H9 (cell line): ENCODE results near the gene FGF11. TPM values are rescaled to one million over a fixed set of nuclear protein-coding genes. Genes with fewer than 3 reads are reported as not detected.

Experiments used
- DNase-seq: peaks from one replicate; pipeline ENCODE4 v3.0.0-alpha.2; 2017
- H2AFZ ChIP-seq: one replicate; pipeline ENCODE4 v1.6.1; 2013; ENCODE audit warnings: mild to moderate bottlenecking, low read length, control low read depth, moderate library complexity
- H2AK5ac ChIP-seq: 2 replicates; pipeline ENCODE4 v1.6.1; 2013; ENCODE audit warnings: low read length, control low read depth, mixed read lengths; ENCODE audit not compliant: insufficient read length
- H2BK120ac ChIP-seq: one replicate; pipeline ENCODE4 v1.6.1; 2013; ENCODE audit warnings: low read depth, mild to moderate bottlenecking, low read length, control low read depth, inconsistent platforms; ENCODE audit not compliant: poor library complexity, severe bottlenecking
- H2BK12ac ChIP-seq: 2 replicates; pipeline ENCODE4 v1.6.1; 2013; ENCODE audit warnings: low read length, control low read depth, mixed read lengths, low read depth; ENCODE audit not compliant: insufficient read length
- H2BK15ac ChIP-seq: 2 replicates; pipeline ENCODE4 v1.6.1; 2013; ENCODE audit warnings: low read depth, low read length, control low read depth
- H2BK20ac ChIP-seq: one replicate; pipeline ENCODE4 v1.6.1; 2013; ENCODE audit warnings: low read depth, mild to moderate bottlenecking, low read length, control low read depth, inconsistent platforms; ENCODE audit not compliant: poor library complexity, severe bottlenecking
- H2BK5ac ChIP-seq: 2 replicates; pipeline ENCODE4 v1.6.1; 2013; ENCODE audit warnings: low read length, control low read depth, mixed read lengths; ENCODE audit not compliant: insufficient read length
- H3K14ac ChIP-seq: 2 replicates; pipeline ENCODE4 v1.6.1; 2013; ENCODE audit warnings: low read length, control low read depth; ENCODE audit not compliant: insufficient read depth
- H3K18ac ChIP-seq: 2 replicates; pipeline ENCODE4 v1.6.1; 2013; ENCODE audit warnings: low read depth, mild to moderate bottlenecking, mixed read lengths, low read length, control low read depth; ENCODE audit not compliant: insufficient read length
- H3K23ac ChIP-seq: 2 replicates; pipeline ENCODE4 v1.6.1; 2013; ENCODE audit warnings: low read length, control low read depth, mixed read lengths, low read depth; ENCODE audit not compliant: insufficient read length
- H3K23me2 ChIP-seq: 2 replicates; pipeline ENCODE4 v1.6.1; 2013; ENCODE audit warnings: low read depth, mild to moderate bottlenecking, mixed read lengths, low read length, control low read depth; ENCODE audit not compliant: insufficient read length, poor library complexity, severe bottlenecking
- H3K27ac ChIP-seq: 2 replicates; pipeline ENCODE4 v1.5.1; 2013; ENCODE audit warnings: low read length, control low read depth, mixed read lengths, low read depth; ENCODE audit not compliant: insufficient read length
- H3K27me3 ChIP-seq: 2 replicates; pipeline ENCODE4 v1.6.1; 2013; ENCODE audit warnings: low read length, control low read depth, inconsistent platforms; ENCODE audit not compliant: insufficient read depth
- H3K4ac ChIP-seq: 2 replicates; pipeline ENCODE4 v1.6.1; 2013; ENCODE audit warnings: low read depth, mild to moderate bottlenecking, control low read depth, inconsistent platforms, low read length, moderate library complexity
- H3K4me1 ChIP-seq: 2 replicates; pipeline ENCODE4 v1.6.1; 2013; ENCODE audit warnings: low read length, control low read depth, inconsistent platforms; ENCODE audit not compliant: insufficient read depth
- H3K4me2 ChIP-seq: 2 replicates; pipeline ENCODE4 v1.6.1; 2013; ENCODE audit warnings: low read length, control low read depth, mixed read lengths; ENCODE audit not compliant: insufficient read length, insufficient read depth
- H3K56ac ChIP-seq: 2 replicates; pipeline ENCODE4 v1.6.1; 2013; ENCODE audit warnings: low read depth, mild to moderate bottlenecking, mixed read lengths, low read length, control low read depth; ENCODE audit not compliant: insufficient read length
- H3K79me1 ChIP-seq: 2 replicates; pipeline ENCODE4 v1.6.1; 2013; ENCODE audit warnings: low read depth, mild to moderate bottlenecking, moderate library complexity, low read length, control low read depth, inconsistent platforms; ENCODE audit not compliant: insufficient read depth, poor library complexity, severe bottlenecking
- H3K79me2 ChIP-seq: 2 replicates; pipeline ENCODE4 v1.6.1; 2013; ENCODE audit warnings: low read length, control low read depth, inconsistent platforms; ENCODE audit not compliant: insufficient read depth
- H3K9ac ChIP-seq: 2 replicates; pipeline ENCODE4 v1.6.1; 2013; ENCODE audit warnings: low read length, control low read depth, mixed read lengths; ENCODE audit not compliant: insufficient read length; ENCODE audit errors: extremely low read depth
- H3K9me3 ChIP-seq: one replicate; pipeline ENCODE4 v1.6.1; 2013; ENCODE audit warnings: low read depth, low read length, inconsistent platforms; ENCODE audit not compliant: control insufficient read depth
- H3T11ph ChIP-seq: one replicate; pipeline ENCODE4 v1.6.1; 2013; ENCODE audit warnings: mild to moderate bottlenecking, low read length, control low read depth, inconsistent platforms
- H4K20me1 ChIP-seq: one replicate; pipeline ENCODE4 v1.6.1; 2013; ENCODE audit not compliant: control insufficient read depth, insufficient read length, insufficient read depth
- H4K5ac ChIP-seq: 2 replicates; pipeline ENCODE4 v1.6.1; 2013; ENCODE audit warnings: low read depth, mild to moderate bottlenecking, mixed read lengths, low read length, control low read depth; ENCODE audit not compliant: insufficient read length
- H4K8ac ChIP-seq: replicated peaks from 2 replicates; pipeline ENCODE4 v1.6.1; 2013; ENCODE audit warnings: low read length, control low read depth, mixed read lengths, low read depth; ENCODE audit not compliant: insufficient read length
- H4K91ac ChIP-seq: 2 replicates; pipeline ENCODE4 v1.6.1; 2013; ENCODE audit warnings: low read depth, mild to moderate bottlenecking, moderate library complexity, mixed read lengths, low read length, control low read depth; ENCODE audit not compliant: insufficient read length
- H3K27ac Mint-ChIP-seq, 3 experiments: 2 replicates in 2 of 3; 3 replicates in 1 of 3; pipeline ENCODE4 v1.8.0; 2020 to 2021; ENCODE audit warnings: mixed read lengths in 3 of 3, mild to moderate bottlenecking in 1 of 3, moderate library complexity in 1 of 3
- H3K27me3 Mint-ChIP-seq: 2 replicates; pipeline ENCODE4 v1.8.0; 2021; ENCODE audit warnings: low read depth, mild to moderate bottlenecking, moderate library complexity, mixed read lengths
- H3K36me3 Mint-ChIP-seq, 3 experiments: 2 replicates in 2 of 3; 3 replicates in 1 of 3; pipeline ENCODE4 v1.8.0; 2020 to 2021; ENCODE audit warnings: low read depth in 3 of 3, mixed read lengths in 3 of 3; ENCODE audit not compliant: insufficient read depth in 1 of 3
- H3K4me1 Mint-ChIP-seq, 2 experiments: 2 replicates each; pipeline ENCODE4 v1.8.0; 2020; ENCODE audit warnings: mixed read lengths in 2 of 2
- H3K4me3 Mint-ChIP-seq, 2 experiments: 2 replicates in 1 of 2; 3 replicates in 1 of 2; pipeline ENCODE4 v1.8.0; 2020 to 2021; ENCODE audit warnings: mild to moderate bottlenecking in 2 of 2, mixed read lengths in 2 of 2, moderate library complexity in 1 of 2
- H3K9me3 Mint-ChIP-seq, 2 experiments: 2 replicates in 1 of 2; 3 replicates in 1 of 2; pipeline ENCODE4 v1.8.0; 2020; ENCODE audit warnings: mild to moderate bottlenecking in 2 of 2, mixed read lengths in 2 of 2, moderate library complexity in 1 of 2
- WGBS: extraction: QIAGEN DNeasy Blood & Tissue Kit; methylation state at CpG from one replicate; pipeline ENCODE4 v1.1.7; 2013; ENCODE audit warnings: missing lambda C conversion rate, low lambda C conversion rate, mixed read lengths; ENCODE audit not compliant: insufficient read length; ENCODE audit errors: extremely low coverage; 5-methylcytosine and 5-hydroxymethylcytosine counted together
- total RNA-seq: library from RNA; stranded (reverse); gene quantifications from 2 replicates; pipeline ENCODE4 v1.2.1, GENCODE V29; 2021
- TF ChIP-seq, protein P1 (sequence below): fragments of 200-600 bp; sonication (generic); conservative IDR thresholded peaks from 3 replicates; pipeline ENCODE4 v1.8.0; 2021; ENCODE audit warnings: antibody characterized with exemption, mild to moderate bottlenecking

The FGF11 gene
- total RNA-seq, 1 experiment from 2014 or later, result 15.2 TPM

DNA sequence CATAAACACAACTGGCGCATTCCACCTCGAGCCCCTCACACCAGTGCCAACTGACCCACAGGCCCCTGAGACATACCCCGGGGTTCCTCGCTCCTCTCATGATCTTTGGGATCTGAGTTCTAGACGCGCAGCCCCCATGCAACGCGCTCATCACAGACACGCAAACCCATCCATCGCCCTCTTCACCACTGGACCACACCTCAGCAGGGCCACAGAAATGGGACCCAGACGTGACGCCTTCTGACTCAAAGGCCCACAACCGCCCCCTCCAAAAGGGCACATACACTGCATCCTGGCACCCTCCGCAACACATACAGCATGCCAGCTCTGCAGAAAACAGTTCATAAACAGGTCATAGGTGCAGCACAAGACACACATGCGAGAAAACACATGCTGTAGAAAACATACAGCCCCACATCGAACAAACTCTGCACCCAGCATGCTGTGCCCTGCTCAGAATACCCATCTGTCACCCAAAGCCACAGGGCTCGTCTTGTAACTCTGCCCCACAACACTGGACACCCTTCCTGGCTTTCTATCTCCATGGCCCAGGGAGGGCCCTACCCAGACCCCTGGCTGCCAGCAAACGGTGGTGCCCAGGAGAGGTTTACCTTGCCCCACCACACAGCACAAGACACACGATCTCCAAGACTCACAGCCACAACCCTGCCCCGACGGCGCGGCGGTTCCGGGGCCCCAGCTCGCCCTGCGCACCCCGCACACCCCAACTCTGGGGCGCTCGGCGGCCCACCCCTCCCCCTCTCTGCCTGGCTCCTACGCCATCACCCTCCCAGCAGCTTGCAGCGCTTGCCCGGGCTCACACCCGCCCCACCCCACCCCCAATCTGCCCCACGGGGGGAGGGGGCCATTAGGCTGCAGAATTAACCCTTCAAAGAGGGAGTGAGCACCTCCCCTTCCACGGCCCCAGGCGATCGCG lies 39.2 kb downstream of the FGF11 start:
- Mint-ChIP-seq H3K36me3 (peaks cover 0 to 4% (median 0%) of the 10 kb centered on the region in 3 experiments; a peak in 1 of 7 replicates), H3K9me3 (no peaks in the 10 kb centered on the region; a peak in 1 of 5 replicates), H3K4me1 (peaks cover 49 to 53% of the 10 kb centered on the region in 2 experiments), H3K27ac (peak overlapping the region in 2 of 3 experiments; percentile 32 to 51; a peak in 4 of 7 replicates), H3K27me3 (no peaks in the 10 kb centered on the region; the same call in 1 of the 2 replicates), H3K4me3 (peak overlapping the region; percentile 77 to 89)
- H3K23ac ChIP-seq, result no peak overlapping the region
- DNase-seq, result no peak
- H3K18ac ChIP-seq, result no peak overlapping the region
- peaks cover 6% of the 10 kb centered on the region for H4K20me1 ChIP-seq
- no peak overlapping the region for H2BK120ac ChIP-seq
- H3K27ac ChIP-seq, result no peak overlapping the region
- WGBS, result no CpG with 5 or more reads among the region's 40 CpGs
- no peaks in the 10 kb centered on the region for H3K9me3 ChIP-seq
- no peak overlapping the region for H3K9ac ChIP-seq
- peaks cover 3% of the 10 kb centered on the region for H3K79me1 ChIP-seq
- H3K23me2 ChIP-seq, result peaks cover 7% of the 10 kb centered on the region
- no peaks in the 10 kb centered on the region for H3K27me3 ChIP-seq
- no peak overlapping the region for H2AK5ac ChIP-seq
- no peak overlapping the region for H2AFZ ChIP-seq
- no peak overlapping the region for H4K5ac ChIP-seq
- no peak overlapping the region for H3K4ac ChIP-seq
- no peak overlapping the region for H4K8ac ChIP-seq
- H3K4me2 ChIP-seq, result peak overlapping the region; percentile 43
- H3K4me1 ChIP-seq, result peaks cover 8% of the 10 kb centered on the region; the same call in 1 of the 2 replicates
- peaks cover 5% of the 10 kb centered on the region; the same call in 1 of the 2 replicates for H3K79me2 ChIP-seq
- peak overlapping the region; percentile 21 for H3K14ac ChIP-seq
- no peak overlapping the region for H2BK15ac ChIP-seq
- TF ChIP-seq, protein P1, sequence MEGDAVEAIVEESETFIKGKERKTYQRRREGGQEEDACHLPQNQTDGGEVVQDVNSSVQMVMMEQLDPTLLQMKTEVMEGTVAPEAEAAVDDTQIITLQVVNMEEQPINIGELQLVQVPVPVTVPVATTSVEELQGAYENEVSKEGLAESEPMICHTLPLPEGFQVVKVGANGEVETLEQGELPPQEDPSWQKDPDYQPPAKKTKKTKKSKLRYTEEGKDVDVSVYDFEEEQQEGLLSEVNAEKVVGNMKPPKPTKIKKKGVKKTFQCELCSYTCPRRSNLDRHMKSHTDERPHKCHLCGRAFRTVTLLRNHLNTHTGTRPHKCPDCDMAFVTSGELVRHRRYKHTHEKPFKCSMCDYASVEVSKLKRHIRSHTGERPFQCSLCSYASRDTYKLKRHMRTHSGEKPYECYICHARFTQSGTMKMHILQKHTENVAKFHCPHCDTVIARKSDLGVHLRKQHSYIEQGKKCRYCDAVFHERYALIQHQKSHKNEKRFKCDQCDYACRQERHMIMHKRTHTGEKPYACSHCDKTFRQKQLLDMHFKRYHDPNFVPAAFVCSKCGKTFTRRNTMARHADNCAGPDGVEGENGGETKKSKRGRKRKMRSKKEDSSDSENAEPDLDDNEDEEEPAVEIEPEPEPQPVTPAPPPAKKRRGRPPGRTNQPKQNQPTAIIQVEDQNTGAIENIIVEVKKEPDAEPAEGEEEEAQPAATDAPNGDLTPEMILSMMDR, result no peak
- H3K56ac ChIP-seq, result no peak overlapping the region
- no peak overlapping the region for H2BK5ac ChIP-seq
- no peak overlapping the region for H2BK12ac ChIP-seq
- H4K91ac ChIP-seq, result no peak overlapping the region
- no peak overlapping the region for H3T11ph ChIP-seq
- no peak overlapping the region for H2BK20ac ChIP-seq
